Measurements from ENCODE around the gene SH2B2. TPM values are rescaled to one million over a fixed set of nuclear protein-coding genes. Genes with fewer than 3 reads are reported as not detected.

Gene SH2B2
- total and polyA plus RNA-seq, 2 donors (not counting 3 experiments of a cell fraction or from before 2014, with no cell fraction given), result 0.69 to 0.73 TPM

- Histone ChIP-seq H3K27ac (ENCODE audit: insufficient read depth, low read depth, low read length) (no peak overlapping the region), H3K79me2 (ENCODE audit: control insufficient read depth, insufficient read depth, low read length) (no peaks in the 10 kb centered on the region), H3K9ac (replicated peaks; ENCODE audit: extremely low read depth, insufficient read depth, low read length) (no peak overlapping the region), H3K27me3 (ENCODE audit: control insufficient read depth in 2 of 2, insufficient read depth in 2 of 2, low read length in 2 of 2) (no peaks in the 10 kb centered on the region), H3K9me3 (replicated peaks; ENCODE audit: control insufficient read depth, insufficient read depth, low read length) (no peaks in the 10 kb centered on the region), H3K9me1 (replicated peaks; ENCODE audit: control insufficient read depth, extremely low read depth, insufficient read depth, low read length) (no peaks in the 10 kb centered on the region), H4K20me1 (replicated peaks; ENCODE audit: control insufficient read depth, extremely low read depth, insufficient read depth, low read length) (no peaks in the 10 kb centered on the region), H3K4me3 (replicated peaks in 1 of 3; ENCODE audit: insufficient read depth in 1 of 3, low read depth in 1 of 3, low read length in 3 of 3) (no peak overlapping the region), H2AFZ (ENCODE audit: low read depth, low read length) (no peak overlapping the region), H3K4me1 (ENCODE audit: control insufficient read depth, extremely low read depth, insufficient read depth, low read length) (peaks cover 5% of the 10 kb centered on the region), H3K4me2 (ENCODE audit: insufficient read depth, low read length) (no peak overlapping the region), H3K36me3 (ENCODE audit: control insufficient read depth in 2 of 2, extremely low read depth in 1 of 2, insufficient read depth in 2 of 2, low read length in 2 of 2) (no peaks in the 10 kb centered on the region)
- TF ChIP-seq EZH2 (IDR thresholded peaks at IDR 0.05; ENCODE audit: borderline replicate concordance, low read depth, low read length, severe bottlenecking), result no peak
- no peak for TF ChIP-seq FOS (IDR thresholded peaks at IDR 0.05; ENCODE audit: borderline replicate concordance, insufficient read depth, low read length)
- TF ChIP-seq MAX (IDR thresholded peaks at IDR 0.05; ENCODE audit: insufficient read depth, insufficient read length), result no peak
- TF ChIP-seq CTCF (IDR thresholded peaks at IDR 0.05; ENCODE audit: extremely low read depth in 1 of 2, insufficient read depth in 1 of 2, low read depth in 1 of 2, low read length in 2 of 2), result no peak
- TF ChIP-seq GATA2 (IDR thresholded peaks at IDR 0.05; ENCODE audit: insufficient read depth, insufficient read length, low read depth, low read length), result no peak
- TF ChIP-seq POLR2A (IDR thresholded peaks at IDR 0.05; ENCODE audit: low read depth, low read length), result no peak
- TF ChIP-seq POLR2AphosphoS5 (IDR thresholded peaks at IDR 0.05; ENCODE audit: insufficient read depth, low read depth, low read length), result no peak
- no peak for TF ChIP-seq JUN (IDR thresholded peaks at IDR 0.05; ENCODE audit: borderline replicate concordance, insufficient read depth, insufficient read length, low read depth)
- TF ChIP-seq MYC (IDR thresholded peaks at IDR 0.05; ENCODE audit: low read depth, low read length), result no peak
- dilution Hi-C loops (cut with MboI; ENCODE audit: extremely low pct_ligation_motif_present, low sequenced_read_pairs), result no loop called here
- FAIRE-seq, result no peak
- no TSS peak for BruUV-seq (replicated peaks)
- DNase-seq (ENCODE audit: low read depth, low spot score), result no peak
- intact Hi-C loops (cut with micrococcal nuclease), result no loop called here
- ChIA-PET CTCF (no interaction called here), POLR2A (no interaction called here)
Observed at GRCh38 chr7:102291916-102292267, 5.2 kb downstream of the SH2B2 start.

All from endothelial cell of umbilical vein (primary cell).